ENCODE measurements around the gene TRAPPC1. TPM values are rescaled to one million over a fixed set of nuclear protein-coding genes. Genes with fewer than 3 reads are reported as not detected.

The TRAPPC1 gene
- total and polyA plus RNA-seq, 10 of the 15 experiments (the other 5 are each of a cell fraction or from before 2014, with no cell fraction given) = 31.3 to 306 (median 134) TPM

- TF ChIP-seq, protein P1, sequence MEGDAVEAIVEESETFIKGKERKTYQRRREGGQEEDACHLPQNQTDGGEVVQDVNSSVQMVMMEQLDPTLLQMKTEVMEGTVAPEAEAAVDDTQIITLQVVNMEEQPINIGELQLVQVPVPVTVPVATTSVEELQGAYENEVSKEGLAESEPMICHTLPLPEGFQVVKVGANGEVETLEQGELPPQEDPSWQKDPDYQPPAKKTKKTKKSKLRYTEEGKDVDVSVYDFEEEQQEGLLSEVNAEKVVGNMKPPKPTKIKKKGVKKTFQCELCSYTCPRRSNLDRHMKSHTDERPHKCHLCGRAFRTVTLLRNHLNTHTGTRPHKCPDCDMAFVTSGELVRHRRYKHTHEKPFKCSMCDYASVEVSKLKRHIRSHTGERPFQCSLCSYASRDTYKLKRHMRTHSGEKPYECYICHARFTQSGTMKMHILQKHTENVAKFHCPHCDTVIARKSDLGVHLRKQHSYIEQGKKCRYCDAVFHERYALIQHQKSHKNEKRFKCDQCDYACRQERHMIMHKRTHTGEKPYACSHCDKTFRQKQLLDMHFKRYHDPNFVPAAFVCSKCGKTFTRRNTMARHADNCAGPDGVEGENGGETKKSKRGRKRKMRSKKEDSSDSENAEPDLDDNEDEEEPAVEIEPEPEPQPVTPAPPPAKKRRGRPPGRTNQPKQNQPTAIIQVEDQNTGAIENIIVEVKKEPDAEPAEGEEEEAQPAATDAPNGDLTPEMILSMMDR (IDR thresholded peaks at IDR 0.05 in 2 of 3, conservative IDR thresholded peaks at IDR 0.05 in 1 of 3; ENCODE audit: control insufficient read depth in 2 of 3, extremely low read depth in 1 of 3, insufficient read depth in 1 of 3, low read depth in 3 of 3, low read length in 3 of 3) = no peak
- TF ChIP-seq ZSCAN29 (IDR thresholded peaks at IDR 0.05) (no peak), HDGF (IDR thresholded peaks at IDR 0.05) (0 out of 2 replicates have a peak, but pooled peaks have one; percentile 37), SUZ12 (IDR thresholded peaks at IDR 0.05; ENCODE audit: unreplicated experiment) (no peak)
Observed at GRCh38 chr17:7915179-7915610, 16.6 kb downstream of the TRAPPC1 start (continued).

- POLR2A ChIA-PET = interaction anchor here (0.6 to 1.2 kb wide), 6 partner anchors 19 to 543 kb away, joined by 3 to 4 read pairs (median 3); partner anchors contain the start of genes CNTROB and TRAPPC1
- in situ Hi-C loops (cut with MboI) (loop anchor here (5.0 kb wide), 2 partner anchors 74 to 129 kb away; no protein-coding TSS in a partner anchor), intact Hi-C loops (cut with micrococcal nuclease; ENCODE audit: unreplicated experiment) (loop anchor here (1.0 to 2.0 kb wide), 3 partner anchors 77 to 144 kb away; no protein-coding TSS in a partner anchor)
- Histone ChIP-seq H3K4me1 (ENCODE audit: control insufficient read depth, insufficient read depth, low read length) (peaks cover 10% of the 10 kb centered on the region), H3K79me2 (ENCODE audit: control insufficient read depth, insufficient read depth, low read length) (no peaks in the 10 kb centered on the region), H4K20me1 (ENCODE audit: control insufficient read depth, insufficient read depth) (no peaks in the 10 kb centered on the region), H3K27me3 (replicated peaks in 1 of 2; ENCODE audit: control insufficient read depth in 2 of 2, insufficient read depth in 2 of 2, low read length in 1 of 2) (no peaks in the 10 kb centered on the region), H3K9me3 (replicated peaks; ENCODE audit: control insufficient read depth, insufficient read depth, low read length) (no peaks in the 10 kb centered on the region), H3K4me3 (no peak overlapping the region), H3K4me2 (ENCODE audit: control insufficient read depth, insufficient read depth) (no peak overlapping the region), H3K36me3 (ENCODE audit: control insufficient read depth in 2 of 2, insufficient read depth in 2 of 2, low read length in 1 of 2) (peaks cover 16% of the 10 kb centered on the region in 2 experiments), H3K27ac (ENCODE audit: control insufficient read depth, insufficient read depth) (no peak overlapping the region), H3K9ac (ENCODE audit: control insufficient read depth, insufficient read depth, low read length) (no peak overlapping the region), H2AFZ (ENCODE audit: control insufficient read depth, low read depth, low read length) (no peak overlapping the region)
- CTCF ChIA-PET = interaction anchor here (0.6 to 8.2 kb wide), 23 partner anchors 9 to 170 kb away, joined by 3 to 79 read pairs (median 4); partner anchors contain the start of genes CNTROB, CYB5D1, NAA38 and TRAPPC1
- DNase-seq (ENCODE audit: low read depth, low spot score) (peak; percentile 43), FAIRE-seq (peak; percentile 86), ATAC-seq (peak; percentile 65)
- RAD21 ChIA-PET (ENCODE audit: unreplicated experiment) = interaction anchor here (0.6 to 6.4 kb wide), 14 partner anchors 19 to 206 kb away, joined by 3 to 75 read pairs (median 4); partner anchors contain the start of genes CNTROB and TRAPPC1
- BruUV-seq (replicated peaks) = no TSS peak
- WGBS (ENCODE audit: insufficient coverage, insufficient replicate concordance, low lambda C conversion rate, missing lambda C conversion rate) = 0% methylated on average over 2 of the region's 3 CpGs
- SMC1A ChIA-PET (ENCODE audit: uncharacterized antibody, unreplicated experiment) = interaction anchor here (0.6 to 3.1 kb wide), 22 partner anchors 20 to 246 kb away, joined by 3 to 39 read pairs (median 4); partner anchors contain the start of gene NAA38
- TF ChIP-seq, protein P2, sequence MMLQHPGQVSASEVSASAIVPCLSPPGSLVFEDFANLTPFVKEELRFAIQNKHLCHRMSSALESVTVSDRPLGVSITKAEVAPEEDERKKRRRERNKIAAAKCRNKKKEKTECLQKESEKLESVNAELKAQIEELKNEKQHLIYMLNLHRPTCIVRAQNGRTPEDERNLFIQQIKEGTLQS (IDR thresholded peaks at IDR 0.05; ENCODE audit: borderline replicate concordance, extremely low read depth, low read depth, low read length) = 0 out of 2 replicates have a peak, but pooled peaks have one; percentile 19
- TF ChIP-seq RAD21 (IDR thresholded peaks at IDR 0.05; ENCODE audit: insufficient read depth, low read depth, low read length) = peak; percentile 98
- TF ChIP-seq HDGF (IDR thresholded peaks at IDR 0.05) = 0 out of 2 replicates have a peak, but pooled peaks have one; percentile 16
- TF ChIP-seq PAX8 (IDR thresholded peaks at IDR 0.05) = no peak
- TF ChIP-seq FOXM1 (IDR thresholded peaks at IDR 0.05; ENCODE audit: low read depth, low read length) = peak; percentile 65; the same call in 1 of the 2 replicates
- peak; percentile 99 for TF ChIP-seq ZNF384 (IDR thresholded peaks at IDR 0.05; ENCODE audit: borderline replicate concordance, low read depth, low read length)
- TF ChIP-seq ZNF592 (IDR thresholded peaks at IDR 0.05) = no peak
- peak; percentile 56; the same call in 1 of the 2 replicates for TF ChIP-seq YY1 (IDR thresholded peaks at IDR 0.05; ENCODE audit: low read depth, low read length)
- TF ChIP-seq, protein P3, sequence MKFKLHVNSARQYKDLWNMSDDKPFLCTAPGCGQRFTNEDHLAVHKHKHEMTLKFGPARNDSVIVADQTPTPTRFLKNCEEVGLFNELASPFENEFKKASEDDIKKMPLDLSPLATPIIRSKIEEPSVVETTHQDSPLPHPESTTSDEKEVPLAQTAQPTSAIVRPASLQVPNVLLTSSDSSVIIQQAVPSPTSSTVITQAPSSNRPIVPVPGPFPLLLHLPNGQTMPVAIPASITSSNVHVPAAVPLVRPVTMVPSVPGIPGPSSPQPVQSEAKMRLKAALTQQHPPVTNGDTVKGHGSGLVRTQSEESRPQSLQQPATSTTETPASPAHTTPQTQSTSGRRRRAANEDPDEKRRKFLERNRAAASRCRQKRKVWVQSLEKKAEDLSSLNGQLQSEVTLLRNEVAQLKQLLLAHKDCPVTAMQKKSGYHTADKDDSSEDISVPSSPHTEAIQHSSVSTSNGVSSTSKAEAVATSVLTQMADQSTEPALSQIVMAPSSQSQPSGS (IDR thresholded peaks at IDR 0.05; ENCODE audit: low read length) = 0 out of 2 replicates have a peak, but pooled peaks have one; percentile 37
Observed at GRCh38 chr17:7912927-7913524, 18.7 kb downstream of the TRAPPC1 start.

Measured in GM12878 (cell line).